ENCODE data around the gene SEC14L1. TPM values are rescaled to one million over a fixed set of nuclear protein-coding genes. Genes with fewer than 3 reads are reported as not detected.
"Not testable (repeated sequence)": the region's sequence is repeated elsewhere in the genome, so short reads cannot be mapped to it uniquely, and the experiment has no call there.

Gene SEC14L1
- total RNA-seq, 1 experiment from 2014 or later: 25.8 TPM

DNA sequence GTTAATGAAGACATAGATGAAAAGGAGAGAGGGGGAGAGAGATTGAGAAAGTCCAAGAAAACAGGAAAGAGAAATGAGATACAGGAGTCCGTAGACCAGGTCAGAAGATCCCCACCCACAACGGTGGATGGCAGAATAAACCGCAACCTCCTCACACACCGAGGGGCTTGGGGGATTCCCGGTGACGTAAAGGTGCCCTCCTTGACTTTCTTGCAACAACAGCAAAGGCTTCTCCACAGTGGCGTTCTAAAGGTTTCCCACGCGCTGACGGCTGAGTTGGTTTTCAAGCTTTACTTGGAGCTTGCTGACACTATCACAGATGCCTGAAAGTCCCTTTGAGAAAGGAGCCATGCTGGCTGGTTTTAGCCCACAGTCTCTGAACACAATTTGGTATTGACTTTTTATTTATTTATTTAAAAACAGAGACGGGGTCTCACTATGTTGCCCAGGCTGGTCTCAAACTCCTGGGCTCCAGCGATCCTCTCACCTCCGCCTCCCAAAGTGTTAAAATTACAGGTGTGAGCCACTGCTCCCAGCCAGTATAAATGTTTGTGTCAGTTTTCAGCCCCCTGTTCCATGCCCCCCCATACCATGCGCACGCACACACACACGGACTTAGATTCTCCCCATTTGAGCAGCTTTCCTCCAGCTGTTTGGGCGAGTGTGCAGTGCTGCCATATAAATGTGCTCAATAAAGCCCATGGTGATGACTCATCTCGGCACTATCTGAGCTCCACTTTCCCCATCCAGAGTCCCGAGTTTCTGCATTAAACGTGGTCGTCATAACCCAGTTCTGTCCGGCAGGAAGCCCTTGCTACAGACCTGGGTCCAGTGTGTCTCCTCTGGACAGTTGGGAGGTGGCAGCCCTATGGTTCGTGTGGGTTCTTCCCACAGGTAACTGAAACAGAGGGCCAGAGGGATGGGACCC is 33.0 kb upstream of the SEC14L1 start:
- no TSS peak for BruUV-seq (replicated peaks)
- Mint-ChIP-seq H3K9me3 (ENCODE audit: unreplicated experiment) (no peaks in the 10 kb centered on the region), H3K36me3 (ENCODE audit: insufficient read depth, unreplicated experiment) (peaks cover 6% of the 10 kb centered on the region), H3K4me3 (ENCODE audit: unreplicated experiment) (no peak overlapping the region), H3K27me3 (ENCODE audit: insufficient read depth, unreplicated experiment) (no peaks in the 10 kb centered on the region), H3K27ac (ENCODE audit: low read depth, unreplicated experiment) (no peak overlapping the region), H3K4me1 (ENCODE audit: insufficient read depth, unreplicated experiment) (peaks cover 5% of the 10 kb centered on the region)
- ChIA-PET CTCF (interaction anchor here (0.6 kb wide), 2 partner anchors 323 to 524 kb away, joined by 4 read pairs; no protein-coding TSS in a partner anchor), POLR2A (interaction anchor here (0.6 to 1.6 kb wide), 3 partner anchors 14 to 1473 kb away, joined by 3 to 4 read pairs (median 3); no protein-coding TSS in a partner anchor)
- intact Hi-C loops (cut with micrococcal nuclease): no loop called here
- TF ChIP-seq, protein P1, sequence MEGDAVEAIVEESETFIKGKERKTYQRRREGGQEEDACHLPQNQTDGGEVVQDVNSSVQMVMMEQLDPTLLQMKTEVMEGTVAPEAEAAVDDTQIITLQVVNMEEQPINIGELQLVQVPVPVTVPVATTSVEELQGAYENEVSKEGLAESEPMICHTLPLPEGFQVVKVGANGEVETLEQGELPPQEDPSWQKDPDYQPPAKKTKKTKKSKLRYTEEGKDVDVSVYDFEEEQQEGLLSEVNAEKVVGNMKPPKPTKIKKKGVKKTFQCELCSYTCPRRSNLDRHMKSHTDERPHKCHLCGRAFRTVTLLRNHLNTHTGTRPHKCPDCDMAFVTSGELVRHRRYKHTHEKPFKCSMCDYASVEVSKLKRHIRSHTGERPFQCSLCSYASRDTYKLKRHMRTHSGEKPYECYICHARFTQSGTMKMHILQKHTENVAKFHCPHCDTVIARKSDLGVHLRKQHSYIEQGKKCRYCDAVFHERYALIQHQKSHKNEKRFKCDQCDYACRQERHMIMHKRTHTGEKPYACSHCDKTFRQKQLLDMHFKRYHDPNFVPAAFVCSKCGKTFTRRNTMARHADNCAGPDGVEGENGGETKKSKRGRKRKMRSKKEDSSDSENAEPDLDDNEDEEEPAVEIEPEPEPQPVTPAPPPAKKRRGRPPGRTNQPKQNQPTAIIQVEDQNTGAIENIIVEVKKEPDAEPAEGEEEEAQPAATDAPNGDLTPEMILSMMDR (IDR thresholded peaks at IDR 0.05; ENCODE audit: unreplicated experiment): no peak
- no peak for DNase-seq (ENCODE audit: unreplicated experiment)

DNA sequence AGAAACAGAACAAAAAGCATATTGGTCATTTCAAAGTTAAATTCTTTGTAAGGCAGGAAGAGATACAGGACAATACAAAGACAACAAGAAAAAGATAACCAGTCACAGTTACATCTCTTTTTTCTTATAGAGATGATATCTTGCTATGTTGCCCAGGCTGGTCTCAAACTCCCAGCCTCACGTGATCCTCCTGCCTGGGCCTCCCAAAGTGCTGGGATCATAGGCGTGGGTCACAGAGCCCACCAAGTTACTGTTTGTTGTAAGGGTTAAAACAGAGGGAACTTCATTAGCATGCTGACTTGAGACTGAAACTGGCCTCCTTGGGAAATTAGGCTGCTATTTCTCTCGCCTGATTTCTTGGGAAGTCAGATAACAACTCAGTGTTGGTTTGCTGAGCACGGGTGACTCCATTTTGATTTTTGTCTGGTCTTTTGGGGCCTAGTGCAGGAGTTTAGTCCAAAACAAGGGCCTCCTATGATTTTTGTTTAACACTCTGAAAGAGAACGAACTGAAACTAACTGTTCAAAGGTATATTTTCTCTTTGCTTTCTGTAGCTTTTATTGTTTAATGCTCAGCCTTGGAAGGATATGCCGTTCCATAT is 31.5 kb upstream of the SEC14L1 start:
- ChIA-PET POLR2A (interaction anchor here (0.6 to 1.6 kb wide), 3 partner anchors 16 to 231 kb away, joined by 3 to 4 read pairs (median 3); no protein-coding TSS in a partner anchor), CTCF (no interaction called here)
- intact Hi-C loops (cut with micrococcal nuclease): no loop called here
- no TSS peak for BruUV-seq (replicated peaks)
- H3K4me3 Mint-ChIP-seq (ENCODE audit: unreplicated experiment): no peak overlapping the region
- H3K27me3 Mint-ChIP-seq (ENCODE audit: insufficient read depth, unreplicated experiment): no peaks in the 10 kb centered on the region
- TF ChIP-seq, protein P1 (IDR thresholded peaks at IDR 0.05; ENCODE audit: unreplicated experiment): no peak
- H3K27ac Mint-ChIP-seq (ENCODE audit: low read depth, unreplicated experiment): no peak overlapping the region
- H3K9me3 Mint-ChIP-seq (ENCODE audit: unreplicated experiment): no peaks in the 10 kb centered on the region
- no peaks in the 10 kb centered on the region for H3K4me1 Mint-ChIP-seq (ENCODE audit: insufficient read depth, unreplicated experiment)
- peaks cover 6% of the 10 kb centered on the region for H3K36me3 Mint-ChIP-seq (ENCODE audit: insufficient read depth, unreplicated experiment)
- no peak for DNase-seq (ENCODE audit: unreplicated experiment)

DNA sequence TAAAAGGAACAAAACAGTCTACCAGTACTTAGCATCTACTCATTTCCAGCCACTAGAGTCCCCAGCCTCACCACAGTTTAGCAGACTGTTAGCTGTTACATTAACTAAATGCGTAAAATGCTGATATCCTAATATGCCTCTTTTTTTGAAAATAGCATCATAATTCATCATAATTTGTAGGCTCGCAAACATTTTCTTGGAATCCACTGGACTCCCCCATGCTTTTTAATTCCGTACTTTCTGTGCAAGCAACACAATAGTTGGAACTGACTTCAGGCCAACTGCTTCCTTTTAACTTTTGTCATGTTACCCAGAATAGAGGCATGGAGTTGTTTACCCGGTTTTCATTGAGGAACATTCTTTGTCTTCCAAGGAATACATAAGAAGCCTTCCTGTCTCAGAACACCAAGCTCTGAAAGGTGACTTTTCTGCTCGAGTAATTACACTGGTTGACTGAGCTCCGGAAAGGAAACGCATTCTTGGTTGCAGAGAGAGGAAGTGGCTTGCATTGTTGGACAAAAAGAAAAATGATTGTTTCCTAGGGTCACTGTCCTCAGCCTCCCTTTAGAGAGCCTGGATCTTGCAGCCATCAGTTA is 30.9 kb upstream of the SEC14L1 start:
- H3K4me3 Mint-ChIP-seq (ENCODE audit: unreplicated experiment): no peak overlapping the region
- CTCF ChIA-PET: no interaction called here
- H3K4me1 Mint-ChIP-seq (ENCODE audit: insufficient read depth, unreplicated experiment): no peaks in the 10 kb centered on the region
- intact Hi-C loops (cut with micrococcal nuclease): no loop called here
- POLR2A ChIA-PET: interaction anchor here (0.6 to 1.0 kb wide), 2 partner anchors 22 to 231 kb away, joined by 3 read pairs; no protein-coding TSS in a partner anchor
- BruUV-seq (replicated peaks): no TSS peak
- no peaks in the 10 kb centered on the region for H3K27me3 Mint-ChIP-seq (ENCODE audit: insufficient read depth, unreplicated experiment)
- H3K9me3 Mint-ChIP-seq (ENCODE audit: unreplicated experiment): no peaks in the 10 kb centered on the region
- DNase-seq (ENCODE audit: unreplicated experiment): no peak
- TF ChIP-seq, protein P1 (IDR thresholded peaks at IDR 0.05; ENCODE audit: unreplicated experiment): no peak
- peaks cover 6% of the 10 kb centered on the region for H3K36me3 Mint-ChIP-seq (ENCODE audit: insufficient read depth, unreplicated experiment)
- no peak overlapping the region for H3K27ac Mint-ChIP-seq (ENCODE audit: low read depth, unreplicated experiment)

DNA sequence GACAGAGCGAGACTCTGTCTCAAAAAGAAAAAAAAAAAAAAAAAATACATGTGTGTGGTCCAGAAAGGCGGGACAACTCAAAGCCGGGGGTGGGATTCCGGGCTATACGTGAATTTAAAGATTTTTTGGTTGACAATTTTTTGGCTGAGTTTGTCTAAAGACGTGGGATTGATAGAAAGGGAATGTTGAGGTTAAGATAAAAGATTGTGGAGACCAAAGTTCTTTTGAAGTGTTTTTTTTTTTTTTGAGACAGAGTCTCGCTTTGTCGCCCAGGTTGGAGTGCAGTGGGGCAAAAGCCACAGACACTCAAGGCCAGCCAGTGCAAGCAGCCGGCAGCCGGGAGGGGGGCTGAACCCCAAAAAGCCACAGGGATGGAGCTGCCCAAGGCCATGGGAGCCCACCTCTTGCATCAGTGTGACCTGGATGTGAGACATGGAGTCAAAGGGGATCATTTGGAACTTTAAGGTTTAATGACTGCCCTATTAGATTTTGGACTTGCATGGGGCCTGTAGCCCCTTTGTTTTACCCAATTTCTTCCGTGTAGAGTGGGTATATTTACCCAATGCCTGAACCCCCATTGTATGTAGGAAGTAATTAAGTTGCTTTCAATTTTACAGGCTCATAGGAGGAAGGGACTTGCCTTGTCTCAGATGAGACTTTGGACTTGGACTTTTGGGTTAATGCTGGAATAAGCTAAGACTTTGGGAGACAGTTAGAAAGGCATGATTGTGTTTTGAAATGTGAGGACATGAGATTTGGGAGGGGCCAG is 29.4 kb upstream of the SEC14L1 start:
- H3K27ac Mint-ChIP-seq (ENCODE audit: low read depth, unreplicated experiment); POLR2A ChIA-PET; H3K36me3 Mint-ChIP-seq (ENCODE audit: insufficient read depth, unreplicated experiment); H3K4me3 Mint-ChIP-seq (ENCODE audit: unreplicated experiment); H3K27me3 Mint-ChIP-seq (ENCODE audit: insufficient read depth, unreplicated experiment); H3K9me3 Mint-ChIP-seq (ENCODE audit: unreplicated experiment); intact Hi-C loops (cut with micrococcal nuclease); DNase-seq (ENCODE audit: unreplicated experiment); BruUV-seq (replicated peaks); H3K4me1 Mint-ChIP-seq (ENCODE audit: insufficient read depth, unreplicated experiment): not testable (repeated sequence)
- CTCF ChIA-PET: interaction anchor here (0.6 kb wide), 1 partner anchor 109 kb away, joined by 3 read pairs; no protein-coding TSS in a partner anchor

Measured in MCF 10A (cell line).